Thyroid gland (tissue), 4 donors: ENCODE data around the gene OBSCN. TPM values are rescaled to one million over a fixed set of nuclear protein-coding genes. Genes with fewer than 3 reads are reported as not detected.

ENCODE experiments used
- DNase-seq, 2 donors: peaks; one replicate each; pipeline ENCODE4 v3.0.0-alpha.2; 2019
- H3K27ac ChIP-seq, 3 donors: fragments of 200-600 bp; sonication (generic); 1 replicate in 2 of 3; 2 replicates in 1 of 3; pipeline ENCODE4 v1.5.1; 2016 to 2019; ENCODE audit warnings: mild to moderate bottlenecking in 1 of 3, moderate library complexity in 1 of 3
- H3K27me3 ChIP-seq: fragments of 200-600 bp; sonication (generic); one replicate; pipeline ENCODE4 v1.5.1; 2019
- H3K36me3 ChIP-seq, 2 donors: fragments of 200-600 bp; sonication (generic); one replicate each; pipeline ENCODE4 v1.5.1; 2016 to 2019
- H3K4me1 ChIP-seq, 2 donors: fragments of 200-600 bp; sonication (generic); one replicate each; pipeline ENCODE4 v1.5.1; 2017 to 2019
- H3K4me3 ChIP-seq, 3 donors: fragments of 200-600 bp; sonication (generic); replicated peaks in 1 of 3; 1 replicate in 2 of 3; 2 replicates in 1 of 3; pipeline ENCODE4 v1.5.1; 2016; ENCODE audit warnings: mild to moderate bottlenecking in 1 of 3
- H3K9me3 ChIP-seq: fragments of 200-600 bp; sonication (generic); one replicate; pipeline ENCODE4 v1.5.1; 2017
- CTCF ChIP-seq, 6 experiments: fragments of 200-600 bp in 3 of 6; fragments of 450-650 bp in 3 of 6; sonication (generic) in 3 of 6; IDR thresholded peaks; one replicate each; pipeline ENCODE4 v1.5.1; 2016 to 2019; ENCODE audit warnings: antibody characterized with exemption in 6 of 6, mild to moderate bottlenecking in 2 of 6, inconsistent platforms in 1 of 6, moderate library complexity in 1 of 6
- POLR2A ChIP-seq, 2 donors: fragments of 450-650 bp; IDR thresholded peaks; one replicate each; pipeline ENCODE4 v1.6.1; 2017; ENCODE audit warnings: antibody characterized with exemption in 2 of 2, mild to moderate bottlenecking in 2 of 2, moderate library complexity in 1 of 2
- WGBS, 2 donors: methylation state at CpG; one replicate each; pipeline ENCODE4 v1.1.5; 2017; 5-methylcytosine and 5-hydroxymethylcytosine counted together
- intact Hi-C: fragments of 100-400 bp; cut with DNase I; formaldehyde crosslinking; loops from one replicate; pipeline ENCODE4 v1.15.1; 2023
- total RNA-seq, 4 donors: library from RNA; depleted of rRNA; stranded (reverse); fragments of >200 nt; gene quantifications; one replicate each; pipeline ENCODE4 v1.2.3, GENCODE V29; 2016

OBSCN gene
- total RNA-seq, 4 donors from 2014 or later, result 24.0 to 35.1 (median 31.5) TPM

- H3K36me3 ChIP-seq, result no peaks in the 10 kb centered on the region
- no peak for DNase-seq
- no peak overlapping the region for H3K27ac ChIP-seq
- H3K9me3 ChIP-seq, result no peaks in the 10 kb centered on the region
- no peak overlapping the region for H3K4me3 ChIP-seq
- WGBS, 2 donors, result 89 to 92% methylated on average over 10 to 11 of the region's 12 CpGs
- TF ChIP-seq POLR2A (IDR thresholded peaks at IDR 0.05) (no peak), CTCF (IDR thresholded peaks at IDR 0.05) (no peak)
- intact Hi-C loops, result no loop called here
- H3K4me1 ChIP-seq, result peaks cover 13 to 14% of the 10 kb centered on the region in 2 donors
- H3K27me3 ChIP-seq, result no peaks in the 10 kb centered on the region
Observed at GRCh38 chr1:228279722-228280105, 71.9 kb downstream of the OBSCN start.

- H3K36me3 ChIP-seq, result no peaks in the 10 kb centered on the region
Observed at GRCh38 chr1:228280106-228280901, 72.5 kb downstream of the OBSCN start.

GRCh38 chr1:228280961-228281591 lies 73.2 kb downstream of the OBSCN start:
- no peaks in the 10 kb centered on the region for H3K27me3 ChIP-seq
- intact Hi-C loops, result no loop called here
- peaks cover 6% of the 10 kb centered on the region in 2 donors for H3K4me1 ChIP-seq
- TF ChIP-seq POLR2A (IDR thresholded peaks at IDR 0.05), result no peak
- no peak for TF ChIP-seq CTCF (IDR thresholded peaks at IDR 0.05)
- no peak overlapping the region for H3K4me3 ChIP-seq
- 93 to 97% methylated on average over 3 to 14 of the region's 15 CpGs for WGBS, 2 donors
- no peak for DNase-seq
- no peaks in the 10 kb centered on the region for H3K36me3 ChIP-seq
- no peak overlapping the region for H3K27ac ChIP-seq
- H3K9me3 ChIP-seq, result no peaks in the 10 kb centered on the region

More at GRCh38 chr1:228280106-228280901, 72.5 kb downstream of the OBSCN start:
- Histone ChIP-seq H3K9me3 (no peaks in the 10 kb centered on the region), H3K4me1 (peaks cover 9 to 10% of the 10 kb centered on the region in 2 donors), H3K27ac (no peak overlapping the region), H3K27me3 (no peaks in the 10 kb centered on the region), H3K4me3 (no peak overlapping the region)
- 98 to 99% methylated on average over 27 to 34 of the region's 48 CpGs for WGBS, 2 donors
- DNase-seq, result no peak
- intact Hi-C loops, result no loop called here
- no peak for TF ChIP-seq CTCF (IDR thresholded peaks at IDR 0.05)
- TF ChIP-seq POLR2A (IDR thresholded peaks at IDR 0.05), result no peak

- H3K4me3 ChIP-seq, result no peak overlapping the region
- no peak for DNase-seq
- WGBS, 2 donors, result 92 to 98% methylated on average over 11 to 15 of the region's 16 CpGs
- no peak overlapping the region for H3K27ac ChIP-seq
- no peaks in the 10 kb centered on the region for H3K4me1 ChIP-seq
- no peaks in the 10 kb centered on the region for H3K27me3 ChIP-seq
- H3K9me3 ChIP-seq, result no peaks in the 10 kb centered on the region
- intact Hi-C loops, result no loop called here
- TF ChIP-seq CTCF (IDR thresholded peaks at IDR 0.05) (no peak), POLR2A (IDR thresholded peaks at IDR 0.05) (no peak)
- no peaks in the 10 kb centered on the region for H3K36me3 ChIP-seq
Observed at GRCh38 chr1:228281631-228282328, 73.9 kb downstream of the OBSCN start.
